Stimulated activated naive B cell treated with anti-CD40 and anti-IgM and Interleukin-4, amounts not matched to agents 10 μg/mL and 1 μg/mL and 100 μg/mL, for 72 hours (primary cell): ENCODE measurements around the gene ANKFY1.

Source experiments
- ATAC-seq, 2 donors: fragments of 150-1000 bp; cut with Tn5 transposase; replicated peaks; 2 replicates each; pipeline ENCODE4 v1.10.0; 2021; ENCODE audit warnings: moderate library complexity in 1 of 2
- DNase-seq: peaks from one replicate; pipeline ENCODE4 v3.0.0; 2021
- H3K27ac Mint-ChIP-seq: one replicate; pipeline ENCODE4 v1.8.0; 2022; ENCODE audit warnings: mild to moderate bottlenecking, mixed read lengths
- H3K27me3 Mint-ChIP-seq, 2 donors: one replicate each; pipeline ENCODE4 v1.8.0; 2022; ENCODE audit warnings: mixed read lengths in 2 of 2
- H3K36me3 Mint-ChIP-seq, 2 donors: one replicate each; pipeline ENCODE4 v1.8.0; 2022; ENCODE audit warnings: mixed read lengths in 2 of 2, mild to moderate bottlenecking in 1 of 2
- H3K4me1 Mint-ChIP-seq, 2 donors: one replicate each; pipeline ENCODE4 v1.8.0; 2022; ENCODE audit warnings: mixed read lengths in 2 of 2, mild to moderate bottlenecking in 1 of 2
- H3K4me3 Mint-ChIP-seq, 2 donors: one replicate each; pipeline ENCODE4 v1.8.0; 2022; ENCODE audit warnings: mild to moderate bottlenecking in 2 of 2, mixed read lengths in 2 of 2, moderate library complexity in 1 of 2
- H3K9me3 Mint-ChIP-seq, 2 donors: one replicate each; pipeline ENCODE4 v1.8.0; 2022; ENCODE audit warnings: mixed read lengths in 2 of 2, mild to moderate bottlenecking in 1 of 2

ANKFY1 gene

DNA sequence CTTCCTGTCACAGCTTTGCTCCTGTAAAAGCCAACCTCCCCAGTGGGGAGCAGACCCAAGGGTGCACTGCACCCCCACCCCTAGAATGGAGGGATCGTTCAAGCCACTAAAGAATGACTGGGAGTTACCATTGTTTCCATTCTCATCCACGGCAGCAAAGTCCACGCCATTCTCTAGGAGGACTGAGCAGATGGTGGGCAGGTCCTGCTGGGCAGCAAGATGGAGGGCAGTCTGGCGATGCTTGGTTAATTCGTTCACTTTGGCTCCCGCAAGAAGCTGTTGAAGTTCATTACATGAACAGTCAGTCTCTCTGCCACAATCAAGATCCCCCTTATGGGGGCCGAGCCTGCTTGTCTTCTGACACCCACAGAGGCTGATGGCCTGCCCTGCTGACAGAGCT, 90.0 kb downstream of the ANKFY1 start:
- ATAC-seq, result no peak
- no peak overlapping the region for H3K27ac Mint-ChIP-seq
- no peak overlapping the region for H3K4me3 Mint-ChIP-seq
- peaks cover 60 to 80% of the 10 kb centered on the region in 2 donors for H3K36me3 Mint-ChIP-seq
- H3K9me3 Mint-ChIP-seq, result no peaks in the 10 kb centered on the region
- peaks cover 0 to 2% of the 10 kb centered on the region in 2 donors for H3K4me1 Mint-ChIP-seq
- DNase-seq, result no peak
- H3K27me3 Mint-ChIP-seq, result no peaks in the 10 kb centered on the region

DNA sequence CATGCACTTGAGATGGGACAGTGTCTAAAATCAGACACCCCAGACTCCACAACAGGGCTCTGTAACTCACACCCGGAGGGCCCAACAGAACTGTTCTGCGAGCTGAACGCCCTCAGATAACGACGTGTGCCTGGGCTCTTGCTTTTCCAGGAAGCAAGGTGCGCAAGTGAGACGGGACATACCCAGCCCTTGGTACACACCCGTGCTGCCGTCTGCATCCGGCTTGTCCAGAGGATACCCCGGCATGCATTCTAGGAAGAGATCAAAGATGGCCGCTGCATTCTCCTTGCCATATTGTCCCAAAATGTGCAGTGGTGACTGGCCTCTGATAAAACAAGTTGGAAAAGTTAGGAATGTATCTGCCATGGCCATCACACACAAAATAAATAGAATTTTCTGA, 91.4 kb downstream of the ANKFY1 start:
- Mint-ChIP-seq H3K9me3 (no peaks in the 10 kb centered on the region), H3K4me1 (peaks cover 0 to 1% of the 10 kb centered on the region in 2 donors), H3K36me3 (peaks cover 59 to 73% of the 10 kb centered on the region in 2 donors)

DNA sequence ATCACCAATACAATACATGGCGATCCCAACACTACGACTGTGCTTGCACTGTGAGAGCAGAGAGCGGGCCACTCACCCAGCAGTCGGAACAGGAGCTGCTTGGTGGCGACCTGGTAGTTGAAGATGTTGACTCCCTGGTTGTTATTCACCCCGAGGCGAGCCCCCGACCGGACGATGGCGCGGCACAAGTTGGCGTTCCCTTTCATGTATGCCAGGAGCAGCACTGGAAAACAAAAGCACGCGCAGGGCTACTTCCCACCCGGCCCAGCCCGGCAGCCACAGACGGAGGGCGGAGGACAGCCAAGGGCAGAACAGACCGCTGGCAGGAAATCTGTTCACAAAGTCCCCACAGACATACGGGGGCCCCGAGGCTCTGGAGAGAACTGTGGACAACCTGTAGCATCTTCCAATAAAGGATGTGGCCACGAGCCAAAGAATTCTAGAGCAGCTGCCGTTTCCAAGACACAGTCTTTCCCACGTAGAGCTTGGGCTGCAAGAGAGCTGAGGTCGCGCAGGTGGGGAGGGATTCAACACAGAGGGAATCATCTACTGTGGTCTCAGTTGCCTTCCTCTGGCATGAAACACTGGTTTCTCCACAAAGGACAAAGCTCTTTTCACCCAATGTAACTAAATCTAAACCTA, 93.0 kb downstream of the ANKFY1 start:
- Mint-ChIP-seq H3K9me3 (no peaks in the 10 kb centered on the region), H3K36me3 (peaks cover 65 to 73% of the 10 kb centered on the region in 2 donors), H3K4me3 (no peak overlapping the region), H3K27ac (no peak overlapping the region), H3K27me3 (no peaks in the 10 kb centered on the region), H3K4me1 (no peaks in the 10 kb centered on the region)
- DNase-seq (no peak), ATAC-seq (no peak)

More for the DNA sequence above, 91.4 kb downstream of the ANKFY1 start:
- no peak overlapping the region for H3K4me3 Mint-ChIP-seq
- no peak overlapping the region for H3K27ac Mint-ChIP-seq
- no peak for ATAC-seq
- no peak for DNase-seq
- H3K27me3 Mint-ChIP-seq, result no peaks in the 10 kb centered on the region

DNA sequence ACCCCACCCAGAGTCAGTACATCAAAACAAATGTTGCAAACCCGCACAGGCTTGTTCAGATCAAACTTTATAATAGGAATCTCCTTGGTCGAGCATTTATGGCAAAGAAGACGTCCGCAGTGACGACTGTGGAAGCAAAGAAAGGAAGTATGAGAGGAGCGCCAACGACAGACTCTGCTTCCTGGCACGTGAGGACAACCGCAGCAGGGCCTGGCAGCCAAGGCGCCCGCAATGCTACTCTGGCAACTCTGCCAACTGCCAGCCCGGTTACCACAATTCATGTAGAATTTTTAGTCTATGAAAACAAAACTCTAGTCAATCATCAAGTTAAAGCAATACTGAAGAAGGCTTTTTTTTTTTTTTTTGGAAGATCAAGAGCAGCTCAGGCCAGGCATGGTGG, 96.0 kb downstream of the ANKFY1 start:
- no peak for DNase-seq
- no peak overlapping the region for H3K27ac Mint-ChIP-seq
- H3K4me1 Mint-ChIP-seq, result peaks cover 5% of the 10 kb centered on the region in 2 donors
- H3K9me3 Mint-ChIP-seq, result no peaks in the 10 kb centered on the region
- no peak overlapping the region for H3K4me3 Mint-ChIP-seq
- no peaks in the 10 kb centered on the region for H3K27me3 Mint-ChIP-seq
- no peak for ATAC-seq
- H3K36me3 Mint-ChIP-seq, result peaks cover 58 to 72% of the 10 kb centered on the region in 2 donors

DNA sequence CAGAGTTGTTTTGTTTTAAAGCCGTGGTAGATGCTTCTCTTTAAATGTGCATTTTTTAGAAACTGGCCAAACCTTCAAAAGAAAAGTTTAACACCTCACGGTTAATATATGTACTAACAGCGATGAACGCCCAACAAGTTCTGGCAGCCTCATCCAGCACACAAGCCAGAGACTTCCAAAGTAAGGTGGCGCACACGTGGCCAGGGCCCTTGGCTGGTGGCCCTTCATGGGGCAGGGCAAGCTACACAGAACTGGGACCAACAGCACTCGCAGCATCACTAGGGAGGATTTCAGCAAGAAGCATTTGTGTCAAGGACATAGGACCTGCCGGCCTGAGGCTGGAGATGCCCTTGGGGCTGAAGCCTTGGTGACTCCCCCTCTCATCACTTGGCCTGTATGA, 97.4 kb downstream of the ANKFY1 start:
- no peak for DNase-seq
- no peaks in the 10 kb centered on the region for H3K27me3 Mint-ChIP-seq
- no peaks in the 10 kb centered on the region for H3K9me3 Mint-ChIP-seq
- peaks cover 48 to 62% of the 10 kb centered on the region in 2 donors for H3K36me3 Mint-ChIP-seq
- peak overlapping the region; percentile 17 for H3K27ac Mint-ChIP-seq
- ATAC-seq, result no peak
- peaks cover 9% of the 10 kb centered on the region in 2 donors for H3K4me1 Mint-ChIP-seq
- no peak overlapping the region for H3K4me3 Mint-ChIP-seq

DNA sequence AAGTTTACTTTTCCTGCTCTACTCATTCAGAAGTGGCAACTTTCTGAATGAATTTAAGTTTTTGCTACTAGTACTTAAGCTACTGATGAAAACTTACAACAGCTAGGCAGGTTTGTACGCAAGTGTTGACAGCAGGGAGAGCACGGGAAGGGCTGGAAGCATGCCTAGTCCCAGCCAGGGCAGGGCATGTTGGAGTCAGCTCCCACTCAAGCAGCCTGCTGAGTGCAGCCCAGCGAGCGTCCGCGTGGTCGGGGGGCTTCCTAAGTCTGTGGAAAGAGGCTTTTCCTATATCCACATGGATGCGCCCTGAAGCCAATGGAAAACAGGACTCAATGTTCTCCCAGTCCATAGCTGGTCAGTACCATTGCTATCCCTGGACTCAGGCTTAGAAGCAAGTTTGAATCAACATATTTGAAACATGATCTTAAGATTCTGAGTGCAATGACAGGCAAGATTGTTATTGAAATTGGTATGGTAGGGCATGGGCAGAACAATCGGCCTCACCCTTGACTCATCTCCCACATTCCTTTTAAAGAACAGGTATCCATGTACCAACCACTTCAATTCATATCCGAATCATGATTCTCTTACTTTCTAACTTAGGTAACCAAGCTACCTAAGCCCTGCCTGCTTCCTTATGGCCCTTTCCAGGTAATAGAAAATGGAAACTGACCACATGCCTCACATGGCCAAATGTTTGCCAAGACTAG, 98.3 kb downstream of the ANKFY1 start:
- ATAC-seq (no peak), DNase-seq (no peak)
- H3K4me1 Mint-ChIP-seq, result peaks cover 9% of the 10 kb centered on the region in 2 donors
- no peaks in the 10 kb centered on the region for H3K9me3 Mint-ChIP-seq
- H3K4me3 Mint-ChIP-seq, result no peak overlapping the region
- no peaks in the 10 kb centered on the region for H3K27me3 Mint-ChIP-seq
- H3K27ac Mint-ChIP-seq, result no peak overlapping the region
- H3K36me3 Mint-ChIP-seq, result peaks cover 42 to 57% of the 10 kb centered on the region in 2 donors

DNA sequence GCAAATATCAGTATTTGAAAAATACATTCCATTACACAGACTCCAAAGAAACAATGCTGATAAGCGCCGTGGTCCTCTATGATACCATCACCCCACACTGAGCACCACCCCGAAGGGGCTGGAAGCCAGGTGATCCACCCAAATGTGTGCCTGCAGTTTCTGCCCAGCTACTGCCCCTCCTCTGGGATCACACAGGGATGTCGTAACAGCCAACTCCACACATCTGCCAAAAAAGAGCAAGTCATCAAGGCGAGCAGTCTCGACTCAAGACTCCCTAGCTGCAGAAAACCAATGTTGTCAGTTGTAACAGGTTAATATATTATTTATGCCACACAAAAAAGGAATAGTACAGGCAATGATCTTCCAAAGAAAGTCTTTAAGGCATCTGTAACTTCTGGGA, 99.8 kb downstream of the ANKFY1 start:
- ATAC-seq (no peak), DNase-seq (no peak)
- Mint-ChIP-seq H3K4me3 (no peak overlapping the region), H3K4me1 (peaks cover 9% of the 10 kb centered on the region in 2 donors), H3K9me3 (no peaks in the 10 kb centered on the region), H3K27me3 (no peaks in the 10 kb centered on the region), H3K27ac (no peak overlapping the region), H3K36me3 (peaks cover 29 to 54% of the 10 kb centered on the region in 2 donors)

DNA sequence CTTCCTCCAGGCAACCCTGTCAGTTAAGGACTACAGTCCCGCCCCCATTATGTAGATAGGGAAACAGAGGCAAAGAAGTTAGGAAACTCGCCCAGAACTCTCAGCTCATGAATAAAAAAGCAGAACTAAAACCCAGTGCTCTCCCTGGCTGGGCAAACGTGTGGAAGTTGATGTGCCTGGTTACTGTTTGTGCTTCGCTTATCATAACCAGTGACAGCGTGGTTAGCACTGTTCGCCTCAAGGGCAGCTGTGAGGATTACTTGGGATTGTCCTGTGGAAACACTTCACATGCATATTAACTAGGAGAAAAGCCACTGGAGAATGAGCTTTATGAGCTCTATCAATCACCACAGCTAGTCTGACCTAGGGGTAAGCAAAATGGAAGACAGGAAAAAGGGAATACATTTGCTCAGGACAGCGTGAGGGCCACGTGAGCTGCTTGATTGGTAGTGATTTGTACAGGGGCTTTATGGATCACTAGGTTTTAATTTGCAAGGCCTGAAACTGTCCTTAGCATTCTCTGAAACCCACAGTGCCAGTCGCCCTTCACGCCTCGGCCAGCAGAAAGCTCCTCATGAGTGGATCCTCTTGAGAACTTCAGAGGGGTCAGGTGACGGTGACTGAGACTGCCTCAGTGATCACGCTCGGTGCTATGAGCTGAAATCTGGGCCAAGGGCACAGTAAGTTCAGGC, 100.9 kb downstream of the ANKFY1 start:
- H3K4me1 Mint-ChIP-seq, result peaks cover 9% of the 10 kb centered on the region in 2 donors
- no peak for DNase-seq
- H3K27ac Mint-ChIP-seq, result peak overlapping the region; percentile 73
- peaks cover 26 to 57% of the 10 kb centered on the region in 2 donors for H3K36me3 Mint-ChIP-seq
- H3K9me3 Mint-ChIP-seq, result no peaks in the 10 kb centered on the region
- no peaks in the 10 kb centered on the region for H3K27me3 Mint-ChIP-seq
- peak; percentile 63 to 72 for ATAC-seq
- no peak overlapping the region for H3K4me3 Mint-ChIP-seq

DNA sequence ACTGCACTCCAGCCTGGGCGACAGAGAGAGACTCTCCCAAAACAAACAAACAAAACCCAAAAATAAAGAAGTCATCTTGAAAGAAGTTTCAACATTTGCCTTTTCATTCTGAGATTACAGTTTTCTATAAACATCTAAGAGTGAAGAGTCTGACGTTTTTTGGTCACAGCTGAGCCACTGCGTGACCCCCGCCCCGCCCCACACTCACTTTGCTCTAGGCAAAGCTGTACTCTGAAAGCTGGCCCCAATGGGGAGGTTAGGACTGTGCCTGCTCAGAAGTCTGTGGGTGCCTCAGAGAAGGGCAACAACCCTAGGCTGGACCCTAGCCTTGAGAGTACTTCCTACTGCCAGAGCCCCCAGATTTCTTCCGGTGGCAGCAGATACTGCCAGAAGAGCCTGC, 101.5 kb downstream of the ANKFY1 start:
- Mint-ChIP-seq H3K27ac (peak overlapping the region; percentile 10), H3K36me3 (peaks cover 20 to 51% of the 10 kb centered on the region in 2 donors), H3K9me3 (no peaks in the 10 kb centered on the region), H3K4me1 (peaks cover 9% of the 10 kb centered on the region in 2 donors), H3K27me3 (no peaks in the 10 kb centered on the region), H3K4me3 (no peak overlapping the region)
- ATAC-seq (peak; percentile 21 to 33), DNase-seq (no peak)

DNA sequence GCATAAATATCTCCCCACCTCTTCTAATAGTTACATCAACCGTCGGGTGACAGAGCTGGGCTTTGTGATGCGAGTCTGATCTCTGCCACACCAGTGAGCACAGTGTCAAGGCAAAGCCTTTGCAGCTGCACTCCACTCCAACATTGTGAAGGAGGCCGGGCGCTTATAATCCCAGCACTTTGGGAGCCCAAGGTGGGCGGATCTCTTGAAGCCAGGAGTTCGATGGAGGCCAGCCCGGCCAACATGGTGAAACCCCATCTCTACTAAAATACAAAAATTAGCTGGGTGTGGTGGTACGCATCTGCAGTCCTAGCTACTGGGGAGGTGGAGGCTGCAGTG, 101.8 kb downstream of the ANKFY1 start:
- ATAC-seq, result no peak
- Mint-ChIP-seq H3K4me3 (no peak overlapping the region), H3K36me3 (peaks cover 17 to 47% of the 10 kb centered on the region in 2 donors), H3K27ac (no peak overlapping the region), H3K9me3 (no peaks in the 10 kb centered on the region), H3K4me1 (peaks cover 9% of the 10 kb centered on the region in 2 donors), H3K27me3 (no peaks in the 10 kb centered on the region)
- DNase-seq, result no peak

DNA sequence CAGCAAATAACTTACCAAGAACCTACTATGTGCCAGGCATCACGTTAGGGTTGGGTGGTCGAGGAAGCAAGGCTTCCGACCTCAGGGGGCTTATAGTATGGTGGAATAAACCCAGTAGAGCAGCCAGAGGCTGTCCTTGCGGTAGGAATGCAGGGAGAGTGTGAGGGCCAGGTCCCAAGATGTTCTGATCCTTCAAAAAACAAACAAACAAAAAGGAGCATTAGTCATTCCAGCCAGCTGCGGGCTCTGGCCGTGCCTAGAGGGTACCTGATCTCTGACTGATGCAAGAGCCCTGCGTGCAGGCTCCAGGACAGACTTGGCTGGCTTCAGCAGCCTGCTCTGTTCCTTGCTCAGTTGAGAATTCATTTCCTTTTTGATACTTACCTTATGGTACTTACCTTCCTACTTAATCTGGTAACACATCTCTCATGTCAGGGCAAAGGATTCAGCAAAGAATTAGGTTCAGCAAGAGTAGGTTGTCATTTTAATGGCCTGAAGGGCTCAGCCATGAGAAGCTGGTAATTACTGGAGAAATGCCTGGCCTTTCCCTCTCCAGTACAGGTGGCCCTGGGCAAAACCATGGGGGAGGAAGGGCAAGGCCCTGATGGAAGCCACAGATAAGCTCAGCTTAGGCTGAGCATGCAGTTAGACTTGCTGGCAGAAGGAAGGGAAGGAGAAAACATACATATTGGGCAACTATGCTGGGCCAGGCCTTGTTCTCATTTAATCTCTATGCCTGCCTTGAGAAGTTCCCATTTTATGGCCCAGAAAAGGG, 102.4 kb downstream of the ANKFY1 start:
- H3K27me3 Mint-ChIP-seq, result no peaks in the 10 kb centered on the region
- no peak overlapping the region for H3K4me3 Mint-ChIP-seq
- H3K9me3 Mint-ChIP-seq, result no peaks in the 10 kb centered on the region
- DNase-seq (no peak), ATAC-seq (no peak)
- H3K36me3 Mint-ChIP-seq, result peaks cover 17 to 42% of the 10 kb centered on the region in 2 donors
- H3K27ac Mint-ChIP-seq, result no peak overlapping the region
- peaks cover 9% of the 10 kb centered on the region in 2 donors for H3K4me1 Mint-ChIP-seq

DNA sequence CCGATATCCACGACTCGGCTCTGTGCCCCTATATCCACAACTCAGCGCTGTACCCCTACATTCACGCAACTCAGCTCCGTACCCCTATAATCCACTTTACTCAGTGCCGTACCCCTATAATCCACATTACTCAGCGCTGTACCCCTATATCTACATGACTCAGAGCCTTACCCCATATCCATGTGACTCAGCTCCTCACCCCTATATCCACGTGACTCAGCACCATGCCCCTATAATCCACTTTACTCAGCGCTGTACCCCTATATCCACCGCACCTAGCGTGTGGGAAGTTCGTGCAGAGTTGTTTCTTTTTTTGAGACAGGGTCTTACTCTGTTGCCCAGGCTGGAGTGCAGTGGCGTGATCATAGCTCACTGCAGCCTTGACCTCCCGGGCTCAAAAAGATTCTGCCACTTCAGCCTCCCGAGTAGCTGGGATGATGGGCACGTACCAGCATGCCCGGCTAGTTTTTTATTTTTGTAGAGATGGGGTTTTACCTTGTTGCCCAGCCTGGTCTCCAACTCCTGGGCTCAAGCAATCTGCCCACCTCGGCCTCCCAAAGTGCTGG, 103.4 kb downstream of the ANKFY1 start:
- ATAC-seq (no peak), DNase-seq (no peak)
- H3K27me3 Mint-ChIP-seq, result no peaks in the 10 kb centered on the region
- H3K4me3 Mint-ChIP-seq, result no peak overlapping the region
- H3K27ac Mint-ChIP-seq, result no peak overlapping the region
- no peaks in the 10 kb centered on the region for H3K9me3 Mint-ChIP-seq
- peaks cover 9% of the 10 kb centered on the region in 2 donors for H3K4me1 Mint-ChIP-seq
- H3K36me3 Mint-ChIP-seq, result peaks cover 10 to 34% of the 10 kb centered on the region in 2 donors

DNA sequence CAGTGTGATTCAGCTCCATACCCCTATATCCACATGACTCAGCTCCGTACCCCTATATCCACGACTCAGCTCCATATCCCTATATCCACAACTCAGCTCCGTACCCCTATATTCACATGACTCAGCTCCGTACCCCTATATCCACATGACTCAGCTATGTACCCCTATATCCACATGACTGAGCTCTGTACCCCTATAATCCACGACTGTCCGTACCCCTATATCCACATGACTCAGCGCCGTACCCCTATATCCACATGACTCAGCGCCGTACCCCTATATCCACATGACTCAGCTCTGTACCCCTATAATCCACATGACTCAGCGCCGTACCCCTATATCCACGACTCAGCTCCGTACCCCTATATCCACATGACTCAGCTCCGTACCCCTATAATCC, 104.0 kb downstream of the ANKFY1 start:
- Mint-ChIP-seq H3K9me3 (no peaks in the 10 kb centered on the region), H3K4me1 (peaks cover 9% of the 10 kb centered on the region in 2 donors), H3K27me3 (no peaks in the 10 kb centered on the region), H3K36me3 (peaks cover 10 to 32% of the 10 kb centered on the region in 2 donors), H3K4me3 (no peak overlapping the region), H3K27ac (no peak overlapping the region)
- DNase-seq (no peak), ATAC-seq (no peak)
